Measurements from ENCODE around the gene IP6K1.

IP6K1 gene

DNA sequence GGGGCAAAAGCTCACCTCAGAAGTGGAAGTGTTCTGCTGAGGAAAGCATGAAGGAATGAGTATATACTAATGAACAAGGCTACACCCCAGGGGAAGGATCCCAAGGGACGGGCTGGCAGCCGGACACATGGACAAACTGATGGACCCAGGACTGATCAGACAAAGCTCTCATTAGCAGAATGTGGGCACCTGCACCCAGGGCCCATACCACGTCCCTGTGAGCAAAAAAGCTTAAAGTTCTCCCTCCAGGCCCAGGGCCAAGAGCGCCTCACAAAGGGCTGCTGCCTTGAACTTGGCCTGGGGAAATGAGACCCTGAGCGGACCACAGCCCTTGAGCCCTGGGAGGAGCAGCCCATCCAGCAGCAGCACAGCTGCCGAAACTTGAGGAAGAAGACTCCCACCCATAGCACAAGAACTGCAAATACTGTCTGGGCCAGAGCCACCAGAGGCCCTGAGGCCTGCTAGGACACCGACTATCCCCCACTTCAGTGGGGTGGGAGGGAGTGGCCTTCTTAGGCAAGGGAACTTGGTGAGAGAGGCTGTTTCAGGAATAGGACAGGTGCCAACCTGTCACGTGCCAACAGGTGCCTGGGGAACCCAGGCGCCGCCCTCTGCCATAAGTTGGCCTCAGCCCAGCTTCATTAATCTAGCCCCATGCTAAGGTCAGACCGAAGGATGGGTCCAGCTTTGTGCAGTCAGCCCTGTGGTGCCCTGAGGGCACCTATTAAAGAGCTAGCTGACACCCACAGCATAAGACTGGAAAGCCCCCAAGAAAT, 60.2 kb downstream of the IP6K1 start:
- in situ Hi-C loops (cut with HindIII; ENCODE audit: low sequenced_read_pairs) = no loop called here

GRCh38 chr3:49724586-49724985, 61.8 kb downstream of the IP6K1 start:
- in situ Hi-C loops (cut with HindIII; ENCODE audit: low sequenced_read_pairs) = no loop called here

DNA sequence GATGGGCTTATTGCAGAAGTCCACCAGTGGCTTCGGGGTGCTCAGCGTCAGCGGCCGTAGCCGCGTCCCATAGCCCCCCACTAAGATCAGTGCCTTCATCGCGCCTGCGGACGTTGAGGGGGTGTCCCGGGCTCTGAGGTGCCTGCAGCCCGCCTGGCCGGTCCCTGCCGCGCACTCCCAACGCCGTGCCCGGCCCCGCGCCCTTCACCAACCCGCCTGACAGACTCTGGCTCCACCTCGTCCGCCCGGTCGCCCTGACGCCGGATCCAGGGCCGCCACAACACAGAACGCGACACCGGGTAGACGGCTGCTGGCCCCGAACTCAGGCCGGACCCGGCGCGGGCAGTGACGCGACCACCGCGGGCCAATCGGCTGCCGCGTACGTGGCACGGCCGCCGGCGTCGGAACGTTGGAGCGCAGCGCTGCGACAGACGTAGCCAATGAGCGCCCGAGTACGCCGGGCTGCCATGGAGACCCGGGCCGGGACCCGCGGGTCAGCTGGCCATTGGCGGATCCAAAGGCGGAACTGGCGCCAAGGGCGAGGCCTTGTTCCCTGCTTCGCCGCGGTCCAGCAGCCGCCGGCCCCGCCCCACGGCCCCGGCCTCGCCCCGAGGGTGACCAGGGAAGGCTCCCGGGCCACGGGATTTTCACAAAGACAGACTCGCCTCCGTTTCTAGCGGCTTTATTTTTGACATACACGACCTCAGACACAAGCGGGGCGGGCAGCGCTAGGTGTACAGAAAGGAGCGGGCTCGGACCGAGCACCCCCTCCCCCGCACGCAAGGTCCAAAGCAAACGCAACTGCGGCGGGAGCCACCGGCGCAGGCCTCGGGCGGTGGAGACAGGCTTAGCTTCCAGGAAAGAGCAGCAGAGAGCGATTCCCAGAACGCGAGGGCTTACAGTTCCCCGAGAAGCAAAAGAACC, 62.5 kb downstream of the IP6K1 start, which contains the start of gene GMPPB:
Gene GMPPB (minus strand): TSS at position 324 of the 924 bp plus-strand sequence. CDS start 225 bp downstream, at position 99.
- in situ Hi-C loops (cut with HindIII; ENCODE audit: low sequenced_read_pairs) = no loop called here

- in situ Hi-C loops (cut with HindIII; ENCODE audit: low sequenced_read_pairs) = no loop called here
Measured at GRCh38 chr3:49723296-49723627, 63.1 kb downstream of the IP6K1 start.

GRCh38 chr3:49722896-49723295, 63.4 kb downstream of the IP6K1 start:
- in situ Hi-C loops (cut with HindIII; ENCODE audit: low sequenced_read_pairs) = no loop called here

- in situ Hi-C loops (cut with HindIII; ENCODE audit: low sequenced_read_pairs) = no loop called here
Measured at GRCh38 chr3:49721896-49722781, 64.2 kb downstream of the IP6K1 start.

DNA sequence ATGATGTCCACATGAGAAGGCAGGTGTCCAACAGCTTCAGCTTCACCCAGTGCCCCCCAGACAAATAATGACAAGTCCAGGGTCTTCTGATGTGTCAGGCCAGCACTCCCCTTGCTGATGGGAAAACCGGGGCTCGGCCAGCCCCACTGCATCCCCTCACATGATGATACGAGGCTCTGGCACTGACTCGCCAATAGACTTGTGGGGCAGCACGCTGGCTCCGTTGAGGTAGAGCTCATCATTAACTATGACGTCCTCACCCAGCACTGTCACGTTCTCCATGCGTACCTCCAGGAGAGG, 64.8 kb downstream of the IP6K1 start:
- in situ Hi-C loops (cut with HindIII; ENCODE audit: low sequenced_read_pairs) = no loop called here

GRCh38 chr3:49720855-49721595, 65.3 kb downstream of the IP6K1 start:
- in situ Hi-C loops (cut with HindIII; ENCODE audit: low sequenced_read_pairs) = no loop called here

DNA sequence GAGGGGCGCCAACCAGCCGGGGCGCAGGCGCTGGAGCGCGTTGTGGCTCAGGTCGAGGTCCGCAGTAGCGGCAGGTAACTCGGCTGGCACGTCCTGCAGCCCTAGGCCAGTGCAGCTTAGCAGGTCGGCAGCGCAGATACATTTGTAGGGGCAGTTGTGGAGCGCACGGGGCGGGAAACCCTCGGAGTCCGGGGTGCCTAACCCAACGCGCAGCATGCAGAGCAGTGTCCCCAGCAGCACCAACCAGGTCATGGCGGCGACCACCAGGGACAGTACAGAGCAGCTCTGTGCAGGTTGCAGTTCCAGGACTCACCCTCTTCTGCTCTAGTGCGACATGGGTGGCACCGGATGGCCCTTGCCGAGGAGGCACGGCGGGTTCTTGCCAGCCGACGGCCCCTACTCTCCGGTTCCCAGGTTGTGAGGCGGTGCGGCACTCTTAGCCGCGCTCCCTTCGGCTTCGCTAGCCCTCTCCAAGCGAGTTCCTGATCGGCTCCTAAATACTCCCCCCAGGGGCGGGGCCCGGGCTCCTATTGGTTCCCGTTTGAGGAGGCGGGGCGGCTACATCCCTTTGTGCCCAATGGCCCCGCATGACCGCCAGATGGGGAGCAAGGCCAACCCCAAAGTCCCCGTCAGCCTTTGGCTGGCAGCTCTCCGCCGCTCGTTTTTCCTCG, 67.0 kb downstream of the IP6K1 start, which contains the start of gene AMIGO3:
Gene AMIGO3 (minus strand): TSS at position 471 of the 671 bp plus-strand sequence. CDS start 219 bp downstream, at position 252.
- in situ Hi-C loops (cut with HindIII; ENCODE audit: low sequenced_read_pairs) = no loop called here

GRCh38 chr3:49718858-49719213, 67.5 kb downstream of the IP6K1 start:
- in situ Hi-C loops (cut with HindIII; ENCODE audit: low sequenced_read_pairs) = no loop called here

GRCh38 chr3:49717959-49718857, 68.1 kb downstream of the IP6K1 start:
- in situ Hi-C loops (cut with HindIII; ENCODE audit: low sequenced_read_pairs) = no loop called here

GRCh38 chr3:49717211-49717958, 69.0 kb downstream of the IP6K1 start:
- in situ Hi-C loops (cut with HindIII; ENCODE audit: low sequenced_read_pairs) = no loop called here

DNA sequence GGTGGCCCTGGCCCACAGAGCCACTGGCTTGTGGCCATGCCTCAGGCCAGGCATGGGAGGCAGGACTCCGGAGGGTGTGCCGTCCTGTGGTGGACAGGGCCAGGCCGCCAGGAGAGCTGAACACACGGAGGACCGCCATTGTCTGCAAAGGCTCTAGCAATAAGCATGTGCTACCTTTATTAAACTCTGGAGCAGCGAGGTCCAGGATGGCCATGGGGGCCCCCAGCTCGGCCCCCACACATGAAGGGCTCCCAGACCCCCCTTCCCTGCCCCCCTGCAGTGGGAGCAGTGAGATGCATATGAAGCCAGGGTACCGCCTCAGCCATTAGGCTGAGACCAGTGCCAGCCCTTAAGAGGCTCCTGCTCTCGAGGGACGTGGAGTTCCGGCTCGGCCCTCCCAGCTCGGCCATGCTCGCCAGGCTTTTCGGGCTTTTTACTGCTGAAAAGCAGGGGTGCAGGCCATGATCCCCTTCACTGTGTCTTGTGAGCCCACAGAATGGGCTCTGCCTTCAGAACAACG, 69.6 kb downstream of the IP6K1 start:
- in situ Hi-C loops (cut with HindIII; ENCODE audit: low sequenced_read_pairs) = no loop called here

- in situ Hi-C loops (cut with HindIII; ENCODE audit: low sequenced_read_pairs) = no loop called here
Measured at GRCh38 chr3:49716169-49716568, 70.2 kb downstream of the IP6K1 start.

- in situ Hi-C loops (cut with HindIII; ENCODE audit: low sequenced_read_pairs) = no loop called here
Measured at GRCh38 chr3:49715611-49716121, 70.7 kb downstream of the IP6K1 start.

DNA sequence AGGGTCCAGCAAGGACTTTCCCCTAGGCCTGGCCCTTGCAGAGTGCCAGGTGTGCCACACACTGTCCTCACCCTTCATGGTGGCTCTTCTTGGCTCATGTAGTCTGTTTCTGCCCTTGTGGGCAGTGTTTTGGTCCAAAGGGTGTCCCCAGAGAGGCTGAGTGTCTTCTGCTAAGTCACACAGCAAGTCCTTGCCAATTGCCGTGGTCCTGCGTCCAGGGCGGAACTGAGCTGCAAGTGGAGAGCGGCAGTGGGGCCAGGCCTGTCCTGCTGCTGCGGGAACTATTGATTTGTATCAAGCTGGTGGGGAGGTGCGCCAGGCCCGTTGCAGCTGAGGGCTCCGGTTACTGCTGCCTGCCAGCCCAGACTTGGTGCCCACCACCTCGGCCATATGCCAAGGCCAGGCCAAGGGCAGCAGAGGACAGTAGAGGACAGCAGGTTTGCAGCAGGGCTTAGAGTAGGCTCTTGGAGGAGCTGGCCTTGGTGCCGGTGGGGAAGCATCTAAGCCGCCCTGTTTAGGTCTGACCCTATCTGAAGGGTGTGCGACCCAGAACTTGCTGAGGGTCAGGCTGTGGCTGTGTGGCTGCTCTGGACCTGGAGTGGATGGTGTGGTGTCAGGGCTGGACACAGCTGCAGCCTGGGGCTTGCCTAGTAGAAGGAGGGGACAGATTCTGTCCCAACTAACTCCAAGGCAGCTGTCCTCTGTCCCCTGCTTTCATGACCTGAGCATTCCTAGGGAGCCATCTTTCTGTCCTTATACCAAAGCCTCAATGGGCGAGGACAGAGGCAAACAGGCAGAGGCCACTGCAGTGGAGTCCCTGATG, 71.4 kb downstream of the IP6K1 start:
- in situ Hi-C loops (cut with HindIII; ENCODE audit: low sequenced_read_pairs) = no loop called here
